Astrocyte of the spinal cord (primary cell): ENCODE results near the gene LRRTM4.

ENCODE experiments used
- DNase-seq: peaks from one replicate; pipeline ENCODE4 v3.0.0; 2011; ENCODE audit warnings: low read depth, low spot score
- H3K4me3 ChIP-seq: 2 replicates; pipeline ENCODE4 v1.5.1; 2011; ENCODE audit warnings: low read depth, mild to moderate bottlenecking, low read length, moderate library complexity
- CTCF ChIP-seq: IDR thresholded peaks from 2 replicates; pipeline ENCODE4 v1.5.1; 2012; ENCODE audit warnings: low read depth, mild to moderate bottlenecking, low read length, inconsistent platforms
- in situ Hi-C: cut with HindIII; loops from 2 replicates; pipeline ENCODE4 v1.10.0; 2017; ENCODE audit warnings: low sequenced_read_pairs

Gene LRRTM4

GRCh38 chr2:76825140-76825970 is 696.8 kb downstream of the LRRTM4 start:
- H3K4me3 ChIP-seq = no peak overlapping the region
- in situ Hi-C loops = no loop called here
- TF ChIP-seq CTCF = no peak
- no peak for DNase-seq

DNA sequence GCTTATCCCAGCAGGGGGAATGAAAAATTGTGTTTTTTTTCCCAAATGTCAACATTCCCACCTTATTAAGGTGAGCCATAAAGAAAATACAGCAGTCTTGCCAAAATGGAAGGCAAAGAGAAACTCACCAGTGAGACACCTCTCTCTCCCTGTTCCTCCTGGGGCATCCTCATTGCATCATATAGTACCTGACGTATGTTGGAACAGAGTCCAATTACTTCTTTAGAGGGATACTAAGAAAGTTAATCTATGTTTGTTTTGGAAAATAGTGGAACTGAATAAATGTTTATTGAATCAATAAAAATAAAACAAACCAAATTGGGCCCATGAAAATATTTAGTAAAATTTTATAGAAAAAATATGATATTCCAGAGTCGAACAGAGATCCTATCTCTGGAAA is 700.4 kb downstream of the LRRTM4 start:
- no peak for TF ChIP-seq CTCF
- in situ Hi-C loops = no loop called here
- no peak overlapping the region for H3K4me3 ChIP-seq
- DNase-seq = no peak

DNA sequence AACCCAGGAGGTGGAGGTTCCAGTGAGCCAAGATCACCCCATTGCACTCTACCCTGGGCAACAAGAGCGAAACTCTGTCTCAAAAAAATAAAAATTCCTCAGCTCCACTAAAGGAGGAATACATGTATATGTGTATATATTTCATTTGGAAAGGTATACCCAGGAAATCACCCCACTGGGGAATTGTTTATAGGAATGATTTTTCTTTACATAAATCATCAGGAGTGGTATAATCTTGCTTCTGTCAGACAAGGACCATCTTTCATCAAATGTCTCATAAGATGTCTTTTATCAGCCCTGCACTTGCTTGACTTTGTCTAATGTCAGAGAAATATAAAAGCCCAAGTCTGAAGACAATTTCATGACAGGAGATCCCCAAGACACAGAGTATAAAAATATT is 709.1 kb downstream of the LRRTM4 start:
- TF ChIP-seq CTCF = no peak
- DNase-seq = no peak
- in situ Hi-C loops = no loop called here
- no peak overlapping the region for H3K4me3 ChIP-seq

- H3K4me3 ChIP-seq = no peak overlapping the region
- in situ Hi-C loops = no loop called here
- no peak for TF ChIP-seq CTCF
- no peak for DNase-seq
Measured at GRCh38 chr2:76812156-76812555, 710.0 kb downstream of the LRRTM4 start.

DNA sequence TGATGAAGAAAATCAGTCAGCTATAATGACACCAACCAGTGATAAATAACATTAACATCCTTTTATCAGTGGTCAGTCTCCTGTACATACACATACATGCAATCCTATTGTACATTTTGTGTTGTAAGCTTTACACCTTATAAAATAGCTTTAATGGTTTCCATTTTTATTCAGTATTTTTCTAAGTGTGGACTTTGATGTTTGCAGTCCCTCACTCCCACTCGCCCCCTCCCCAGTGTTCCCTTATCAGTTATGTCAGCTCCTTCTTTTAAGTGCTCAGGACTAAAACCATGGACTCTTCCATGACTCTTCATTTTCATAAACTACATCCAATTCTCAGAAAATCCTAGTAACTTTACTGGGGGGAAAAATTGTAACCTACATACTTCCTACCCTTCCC is 713.0 kb downstream of the LRRTM4 start:
- no peak for DNase-seq
- in situ Hi-C loops = no loop called here
- TF ChIP-seq CTCF = no peak
- no peak overlapping the region for H3K4me3 ChIP-seq

- no peak for TF ChIP-seq CTCF
- in situ Hi-C loops = no loop called here
- no peak overlapping the region for H3K4me3 ChIP-seq
- DNase-seq = no peak
Measured at GRCh38 chr2:76808732-76809131, 713.4 kb downstream of the LRRTM4 start.
